Measurements from ENCODE around the gene KRTAP10-11. TPM values are rescaled to one million over a fixed set of nuclear protein-coding genes. Genes with fewer than 3 reads are reported as not detected.

The KRTAP10-11 gene
- total and polyA plus RNA-seq, 2 donors (not counting 1 experiment from before 2014, with no cell fraction given) = not detected

DNA sequence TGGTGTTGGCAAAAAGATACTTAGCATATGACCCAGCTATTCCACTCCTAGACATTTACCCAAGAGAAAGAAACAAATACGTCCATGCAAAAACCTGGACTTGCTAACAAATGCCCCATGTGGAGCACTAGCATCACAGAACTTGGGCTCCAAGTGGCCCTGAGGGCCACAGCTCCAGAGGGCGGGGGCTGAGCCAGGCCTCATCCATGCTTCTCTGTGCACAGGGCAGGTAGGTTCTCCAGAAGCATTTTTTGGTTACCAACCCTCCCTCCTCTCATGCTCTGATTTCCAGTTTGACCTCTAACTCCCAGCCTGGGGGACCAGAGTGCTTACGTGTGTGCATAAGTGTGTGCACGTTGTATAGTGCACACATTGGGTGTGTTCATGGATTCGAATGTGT lies 18.5 kb downstream of the KRTAP10-11 start:
- H3K4me3 ChIP-seq (ENCODE audit: control extremely low read depth in 1 of 5, extremely low read depth in 1 of 5, insufficient read depth in 1 of 5, low read depth in 2 of 5, low read length in 4 of 5) = no peak overlapping the region
- H3K27me3 Mint-ChIP-seq = peaks cover 43% of the 10 kb centered on the region
- POLR2A ChIA-PET = no interaction called here
- no peak overlapping the region for H3K4me2 ChIP-seq (replicated peaks; ENCODE audit: low read depth, low read length, poor library complexity, severe bottlenecking)
- CTCF ChIA-PET = no interaction called here
- no peak overlapping the region for H3K9ac ChIP-seq (ENCODE audit: low read length)
- ATAC-seq (ENCODE audit: low read depth) = no peak
- H3K4me3 Mint-ChIP-seq = no peak overlapping the region
- no peak overlapping the region for H2AFZ ChIP-seq (ENCODE audit: insufficient read depth, low read depth, low read length, poor library complexity, severe bottlenecking)
- no peak for DNase-seq
- H3K27ac ChIP-seq (ENCODE audit: low read length in 2 of 2) = no peak overlapping the region
- H3K79me2 ChIP-seq (ENCODE audit: control insufficient read depth, insufficient read depth, low read length) = no peaks in the 10 kb centered on the region
- H3K9me3 Mint-ChIP-seq (ENCODE audit: insufficient read depth) = peaks cover 5% of the 10 kb centered on the region
- no peak overlapping the region for H3K27ac Mint-ChIP-seq
- H3K9me3 ChIP-seq (ENCODE audit: control extremely low read depth in 1 of 3, control insufficient read depth in 2 of 3, insufficient read depth in 1 of 3, low read length in 2 of 3) = peaks cover 0 to 10% (median 0%) of the 10 kb centered on the region in 3 donors
- WGBS (ENCODE audit: insufficient coverage) = 100% methylated on average over 2 of the region's 5 CpGs
- intact Hi-C loops (cut with micrococcal nuclease) = no loop called here
- no peaks in the 10 kb centered on the region for H4K20me1 ChIP-seq (ENCODE audit: control insufficient read depth, insufficient read depth, low read length, poor library complexity, severe bottlenecking)
- peaks cover 0 to 6% (median 0%) of the 10 kb centered on the region in 4 experiments for H3K27me3 ChIP-seq (replicated peaks in 1 of 4; ENCODE audit: control extremely low read depth in 1 of 4, control insufficient read depth in 3 of 4, insufficient read depth in 4 of 4, low read length in 3 of 4)
- no peaks in the 10 kb centered on the region for H3K4me1 ChIP-seq (ENCODE audit: control insufficient read depth in 2 of 2, insufficient read depth in 2 of 2, low read length in 2 of 2)
- H3K36me3 ChIP-seq (replicated peaks in 1 of 2; ENCODE audit: control extremely low read depth in 1 of 2, control insufficient read depth in 1 of 2, extremely low read depth in 1 of 2, insufficient read depth in 2 of 2, low read length in 1 of 2) = no peaks in the 10 kb centered on the region
- TF ChIP-seq CTCF (IDR thresholded peaks at IDR 0.05) = no peak
- H3K4me1 Mint-ChIP-seq = no peaks in the 10 kb centered on the region

GRCh38 chr21:44666401-44667320 lies 20.4 kb downstream of the KRTAP10-11 start, which contains the start of gene KRTAP12-2:
TSS of gene KRTAP12-2 (minus strand) at chr21:44666927. CDS start at chr21:44666886, 41 bp downstream.
- H3K79me2 ChIP-seq (ENCODE audit: control insufficient read depth, insufficient read depth, low read length) = no peaks in the 10 kb centered on the region
- peaks cover 0 to 19% (median 0%) of the 10 kb centered on the region in 4 experiments for H3K27me3 ChIP-seq (replicated peaks in 1 of 4; ENCODE audit: control extremely low read depth in 1 of 4, control insufficient read depth in 3 of 4, insufficient read depth in 4 of 4, low read length in 3 of 4)
- H3K4me2 ChIP-seq (replicated peaks; ENCODE audit: low read depth, low read length, poor library complexity, severe bottlenecking) = no peak within 1 kb of the TSS
- DNase-seq (no peak), ATAC-seq (ENCODE audit: low read depth) (no peak)
- H3K36me3 ChIP-seq (replicated peaks in 1 of 2; ENCODE audit: control extremely low read depth in 1 of 2, control insufficient read depth in 1 of 2, extremely low read depth in 1 of 2, insufficient read depth in 2 of 2, low read length in 1 of 2) = no peaks in the 10 kb centered on the region
- Mint-ChIP-seq H3K9me3 (ENCODE audit: insufficient read depth) (peaks cover 8% of the 10 kb centered on the region), H3K4me3 (no peak within 1 kb of the TSS), H3K27me3 (peaks cover 38% of the 10 kb centered on the region), H3K4me1 (no peaks in the 10 kb centered on the region), H3K27ac (no peak within 1 kb of the TSS)
- WGBS (ENCODE audit: insufficient coverage) = 75% methylated on average over 17 of the region's 19 CpGs
- TF ChIP-seq EZH2 (IDR thresholded peaks at IDR 0.05; ENCODE audit: borderline replicate concordance, insufficient read depth, low read depth, low read length, poor library complexity, severe bottlenecking) = no peak
- no peaks in the 10 kb centered on the region for H4K20me1 ChIP-seq (ENCODE audit: control insufficient read depth, insufficient read depth, low read length, poor library complexity, severe bottlenecking)
- no peak within 1 kb of the TSS for H3K27ac ChIP-seq (ENCODE audit: low read length in 2 of 2)
- no peak within 1 kb of the TSS for H3K9ac ChIP-seq (ENCODE audit: low read length)
- no peaks in the 10 kb centered on the region for H3K4me1 ChIP-seq (ENCODE audit: control insufficient read depth in 2 of 2, insufficient read depth in 2 of 2, low read length in 2 of 2)
- no peak within 1 kb of the TSS for H3K4me3 ChIP-seq (ENCODE audit: control extremely low read depth in 1 of 5, extremely low read depth in 1 of 5, insufficient read depth in 1 of 5, low read depth in 2 of 5, low read length in 4 of 5)
- no peak within 1 kb of the TSS for H2AFZ ChIP-seq (ENCODE audit: insufficient read depth, low read depth, low read length, poor library complexity, severe bottlenecking)
- POLR2A ChIA-PET = no interaction called here
- CTCF ChIA-PET = no interaction called here
- intact Hi-C loops (cut with micrococcal nuclease) = no loop called here
- H3K9me3 ChIP-seq (ENCODE audit: control extremely low read depth in 1 of 3, control insufficient read depth in 2 of 3, insufficient read depth in 1 of 3, low read length in 2 of 3) = peaks cover 0 to 26% (median 6%) of the 10 kb centered on the region in 3 donors

Measured in B cell (primary cell).